ENCODE measurements around the gene FBXL19. TPM values are rescaled to one million over a fixed set of nuclear protein-coding genes. Genes with fewer than 3 reads are reported as not detected.

FBXL19 gene
- total and polyA plus RNA-seq, 2 experiments from 2014 or later, result 2.1 to 19.4 TPM

DNA sequence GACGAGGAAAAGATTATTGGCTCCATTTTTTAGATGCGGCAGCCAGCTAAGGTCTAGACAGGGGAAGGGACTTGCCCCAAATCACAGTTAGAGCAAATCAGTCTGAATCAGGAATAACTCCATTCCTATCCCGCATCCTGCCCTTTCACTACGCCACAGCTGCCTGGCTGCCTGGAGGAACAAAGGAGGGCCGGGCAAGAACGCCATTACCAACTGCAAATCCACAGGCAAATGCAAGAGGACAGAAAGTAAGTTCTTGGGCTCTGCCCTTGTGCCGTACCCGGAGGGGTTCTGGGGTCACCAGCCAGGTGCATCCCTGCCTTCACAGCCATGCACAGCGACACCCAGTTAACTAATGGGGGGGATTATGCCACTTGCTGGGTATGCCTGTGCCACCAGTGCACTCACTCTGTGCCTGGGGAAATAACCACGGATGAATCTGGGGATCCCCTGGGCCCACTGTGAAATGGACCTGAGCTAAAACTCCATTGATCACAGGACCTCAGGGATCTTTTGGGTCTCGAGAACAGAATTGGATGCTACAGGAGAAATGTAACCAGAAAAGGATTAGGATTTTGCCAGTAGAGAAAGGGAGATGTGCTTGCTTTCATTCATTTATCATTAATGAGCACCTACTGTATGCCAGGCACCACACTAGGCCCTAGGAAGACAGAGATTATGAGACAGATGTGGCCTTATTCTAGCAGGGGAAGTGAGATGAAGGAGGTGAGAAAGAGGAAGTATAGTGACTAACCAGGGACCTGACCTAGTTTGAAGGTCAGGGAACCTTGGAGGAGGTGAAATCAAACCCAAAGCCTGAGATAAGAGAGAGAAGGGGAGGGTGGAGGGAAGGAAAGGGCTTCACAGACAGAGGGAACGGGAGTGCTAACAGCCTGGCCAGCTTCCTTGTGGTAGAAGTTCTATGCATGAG lies 47.2 kb upstream of the FBXL19 start:
- Histone ChIP-seq H3K9me2 (replicated peaks; ENCODE audit: insufficient read depth) (no peaks in the 10 kb centered on the region), H3K4me3 (peak overlapping the region; percentile 82), H3K27me3 (no peaks in the 10 kb centered on the region), H4K20me1 (ENCODE audit: insufficient read depth, poor library complexity, severe bottlenecking) (no peaks in the 10 kb centered on the region), H3K79me2 (peaks cover 42% of the 10 kb centered on the region), H3K27ac (peak overlapping the region; percentile 98), H2AFZ (peak overlapping the region; percentile 69), H3K4me1 (ENCODE audit: insufficient read depth) (peaks cover 14% of the 10 kb centered on the region), H3K36me3 (replicated peaks; ENCODE audit: insufficient read depth, low read depth) (no peaks in the 10 kb centered on the region), H3K4me2 (peak overlapping the region; percentile 78), H3K9me3 (ENCODE audit: low read depth) (no peaks in the 10 kb centered on the region)
- no peak for TF ChIP-seq EZH2phosphoT487 (IDR thresholded peaks at IDR 0.05; ENCODE audit: low read depth, severe bottlenecking, unreplicated experiment)
- TF ChIP-seq EZH2 (IDR thresholded peaks at IDR 0.05; ENCODE audit: borderline replicate concordance), result no peak
- TF ChIP-seq, protein P1, sequence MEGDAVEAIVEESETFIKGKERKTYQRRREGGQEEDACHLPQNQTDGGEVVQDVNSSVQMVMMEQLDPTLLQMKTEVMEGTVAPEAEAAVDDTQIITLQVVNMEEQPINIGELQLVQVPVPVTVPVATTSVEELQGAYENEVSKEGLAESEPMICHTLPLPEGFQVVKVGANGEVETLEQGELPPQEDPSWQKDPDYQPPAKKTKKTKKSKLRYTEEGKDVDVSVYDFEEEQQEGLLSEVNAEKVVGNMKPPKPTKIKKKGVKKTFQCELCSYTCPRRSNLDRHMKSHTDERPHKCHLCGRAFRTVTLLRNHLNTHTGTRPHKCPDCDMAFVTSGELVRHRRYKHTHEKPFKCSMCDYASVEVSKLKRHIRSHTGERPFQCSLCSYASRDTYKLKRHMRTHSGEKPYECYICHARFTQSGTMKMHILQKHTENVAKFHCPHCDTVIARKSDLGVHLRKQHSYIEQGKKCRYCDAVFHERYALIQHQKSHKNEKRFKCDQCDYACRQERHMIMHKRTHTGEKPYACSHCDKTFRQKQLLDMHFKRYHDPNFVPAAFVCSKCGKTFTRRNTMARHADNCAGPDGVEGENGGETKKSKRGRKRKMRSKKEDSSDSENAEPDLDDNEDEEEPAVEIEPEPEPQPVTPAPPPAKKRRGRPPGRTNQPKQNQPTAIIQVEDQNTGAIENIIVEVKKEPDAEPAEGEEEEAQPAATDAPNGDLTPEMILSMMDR (IDR thresholded peaks at IDR 0.05; ENCODE audit: poor library complexity), result no peak
- no peak for DNase-seq (ENCODE audit: low spot score)
- 25% methylated on average over 12 of the region's 12 CpGs for WGBS (ENCODE audit: low lambda C conversion rate, missing lambda C conversion rate)

DNA sequence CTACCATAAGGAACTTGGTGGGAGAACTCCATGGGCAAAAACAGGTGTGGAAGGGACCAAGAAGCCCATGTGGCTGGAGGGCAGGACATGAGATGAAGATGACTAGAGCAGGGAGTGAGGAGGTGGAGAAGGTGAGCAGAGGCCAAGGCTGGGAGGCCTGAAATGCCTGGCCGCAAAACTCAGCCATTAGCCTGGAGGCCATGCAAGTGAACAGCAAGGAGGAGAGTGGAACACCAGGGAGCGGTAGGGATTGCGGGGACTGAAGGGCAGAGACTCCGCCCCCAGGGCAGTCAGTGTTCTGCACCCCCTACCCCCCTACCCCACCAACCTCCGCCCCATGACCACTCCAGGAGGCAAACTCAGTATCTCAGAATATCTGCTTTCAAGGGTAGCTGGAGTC lies 46.5 kb upstream of the FBXL19 start:
- Histone ChIP-seq H3K27ac (peak overlapping the region; percentile 98), H3K36me3 (replicated peaks; ENCODE audit: insufficient read depth, low read depth) (no peaks in the 10 kb centered on the region), H3K27me3 (no peaks in the 10 kb centered on the region), H3K4me1 (ENCODE audit: insufficient read depth) (peaks cover 14% of the 10 kb centered on the region), H4K20me1 (ENCODE audit: insufficient read depth, poor library complexity, severe bottlenecking) (no peaks in the 10 kb centered on the region), H3K9me2 (replicated peaks; ENCODE audit: insufficient read depth) (no peaks in the 10 kb centered on the region), H3K4me2 (peak overlapping the region; percentile 78), H2AFZ (no peak overlapping the region), H3K9me3 (ENCODE audit: low read depth) (no peaks in the 10 kb centered on the region), H3K79me2 (peaks cover 42% of the 10 kb centered on the region), H3K4me3 (no peak overlapping the region)
- TF ChIP-seq, protein P1 (IDR thresholded peaks at IDR 0.05; ENCODE audit: poor library complexity), result no peak
- TF ChIP-seq EZH2phosphoT487 (IDR thresholded peaks at IDR 0.05; ENCODE audit: low read depth, severe bottlenecking, unreplicated experiment), result no peak
- no peak for TF ChIP-seq EZH2 (IDR thresholded peaks at IDR 0.05; ENCODE audit: borderline replicate concordance)
- 76% methylated on average over 4 of the region's 5 CpGs for WGBS (ENCODE audit: low lambda C conversion rate, missing lambda C conversion rate)
- DNase-seq (ENCODE audit: low spot score), result no peak

DNA sequence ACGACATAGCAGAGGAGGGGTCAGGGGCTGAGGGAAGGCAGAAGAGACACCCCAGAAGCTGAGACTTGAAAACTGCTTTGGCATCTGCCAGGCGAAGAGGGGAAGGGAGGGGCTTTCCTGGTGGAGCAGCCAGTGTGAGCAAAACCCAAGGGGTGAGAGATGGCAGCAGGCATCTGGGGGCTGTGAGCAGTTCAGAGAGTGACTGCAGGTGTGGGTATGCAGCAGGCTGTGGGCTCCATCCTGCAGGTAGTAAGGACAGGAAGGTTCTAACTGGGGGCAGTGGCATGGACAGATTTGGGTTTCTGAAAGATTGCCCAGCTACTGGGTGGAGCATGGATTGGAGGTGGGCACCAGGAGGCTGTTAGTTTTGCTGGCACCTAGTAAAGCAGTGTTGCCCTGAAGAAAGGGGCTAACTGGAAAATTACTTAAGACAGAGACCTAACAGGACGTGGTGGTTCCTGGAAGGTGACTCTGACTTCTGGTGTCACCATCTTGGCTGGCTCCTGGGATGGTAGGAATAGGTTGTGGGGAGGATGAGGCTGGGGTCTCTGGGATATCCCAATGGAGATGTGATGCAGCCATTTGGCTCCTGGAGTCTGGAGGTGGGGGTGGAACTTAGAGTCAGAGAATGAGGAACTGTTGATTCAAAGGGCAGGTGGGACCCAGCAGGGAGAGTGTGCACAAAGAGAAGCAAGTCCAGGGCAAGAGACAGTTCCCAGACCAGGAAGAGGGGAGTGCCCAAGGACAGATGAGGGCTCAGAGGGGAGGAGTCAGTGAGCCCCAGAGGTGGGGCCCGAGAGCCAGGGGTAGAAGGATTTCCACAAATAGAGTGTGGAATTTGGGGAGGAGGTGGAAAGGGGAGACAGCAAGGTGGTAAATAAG lies 40.7 kb upstream of the FBXL19 start:
- DNase-seq (ENCODE audit: low spot score), result peak; percentile 19
- H3K4me2 ChIP-seq, result no peak overlapping the region

More for the DNA sequence above, 40.7 kb upstream of the FBXL19 start:
- Histone ChIP-seq H4K20me1 (ENCODE audit: insufficient read depth, poor library complexity, severe bottlenecking) (no peaks in the 10 kb centered on the region), H2AFZ (no peak overlapping the region), H3K4me3 (no peak overlapping the region), H3K4me1 (ENCODE audit: insufficient read depth) (no peaks in the 10 kb centered on the region), H3K27me3 (no peaks in the 10 kb centered on the region), H3K36me3 (replicated peaks; ENCODE audit: insufficient read depth, low read depth) (no peaks in the 10 kb centered on the region), H3K79me2 (peaks cover 18% of the 10 kb centered on the region), H3K27ac (no peak overlapping the region), H3K9me3 (ENCODE audit: low read depth) (no peaks in the 10 kb centered on the region), H3K9me2 (replicated peaks; ENCODE audit: insufficient read depth) (no peaks in the 10 kb centered on the region)
- 89% methylated on average over 4 of the region's 4 CpGs for WGBS (ENCODE audit: low lambda C conversion rate, missing lambda C conversion rate)
- TF ChIP-seq EZH2 (IDR thresholded peaks at IDR 0.05; ENCODE audit: borderline replicate concordance) (no peak), EZH2phosphoT487 (IDR thresholded peaks at IDR 0.05; ENCODE audit: low read depth, severe bottlenecking, unreplicated experiment) (no peak)
- TF ChIP-seq, protein P1 (IDR thresholded peaks at IDR 0.05; ENCODE audit: poor library complexity), result no peak

All from hepatocyte (in vitro differentiated cells).